ENCODE results near the gene CNDP2.

Gene CNDP2

DNA sequence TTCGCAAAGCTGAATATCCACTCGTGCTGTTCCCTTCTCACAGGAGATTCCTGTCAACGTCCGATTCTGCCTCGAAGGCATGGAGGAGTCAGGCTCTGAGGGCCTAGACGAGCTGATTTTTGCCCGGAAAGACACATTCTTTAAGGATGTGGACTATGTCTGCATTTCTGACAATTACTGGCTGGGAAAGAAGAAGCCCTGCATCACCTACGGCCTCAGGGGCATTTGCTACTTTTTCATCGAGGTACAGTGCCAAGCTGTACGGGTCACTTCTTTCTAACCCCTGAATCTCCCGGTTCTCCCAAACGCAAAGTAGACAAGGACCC, 14.6 kb downstream of the CNDP2 start:
- no peaks in the 10 kb centered on the region for H3K4me1 ChIP-seq
- peaks cover 41% of the 10 kb centered on the region for H3K36me3 ChIP-seq (replicated peaks)
- no peak for DNase-seq (ENCODE audit: low spot score in 2 of 2)
- no peaks in the 10 kb centered on the region for H3K27me3 ChIP-seq (ENCODE audit: low read depth)
- in situ Hi-C loops (cut with MboI; ENCODE audit: low sequenced_read_pairs), result no loop called here
- no peak overlapping the region for H3K4me3 ChIP-seq
- no peaks in the 10 kb centered on the region for H3K9me3 ChIP-seq

DNA sequence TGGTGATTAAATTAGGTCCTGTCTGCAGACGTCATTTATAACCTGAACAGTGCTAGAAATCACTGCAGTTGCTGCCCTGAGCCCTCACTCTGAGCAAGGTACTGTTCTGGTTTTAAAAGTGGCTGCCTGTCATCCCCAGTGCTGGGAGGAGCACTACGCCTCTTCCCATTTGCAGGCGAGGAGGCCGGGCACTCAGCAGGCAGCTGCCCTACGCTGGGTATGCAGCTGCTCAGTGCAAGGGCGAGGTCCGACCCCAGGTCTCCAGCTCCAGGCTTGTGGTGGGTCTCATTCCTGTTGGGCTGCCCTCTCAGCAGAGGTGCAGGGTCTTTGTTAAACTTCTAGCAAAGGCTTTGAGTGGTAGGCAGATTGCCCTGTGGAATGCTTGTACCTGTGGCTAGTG, 15.7 kb downstream of the CNDP2 start:
- DNase-seq (ENCODE audit: low spot score in 2 of 2), result no peak
- H3K36me3 ChIP-seq (replicated peaks), result peaks cover 31% of the 10 kb centered on the region
- no peaks in the 10 kb centered on the region for H3K4me1 ChIP-seq
- in situ Hi-C loops (cut with MboI; ENCODE audit: low sequenced_read_pairs), result no loop called here
- no peak overlapping the region for H3K4me3 ChIP-seq
- no peaks in the 10 kb centered on the region for H3K9me3 ChIP-seq
- no peaks in the 10 kb centered on the region for H3K27me3 ChIP-seq (ENCODE audit: low read depth)

DNA sequence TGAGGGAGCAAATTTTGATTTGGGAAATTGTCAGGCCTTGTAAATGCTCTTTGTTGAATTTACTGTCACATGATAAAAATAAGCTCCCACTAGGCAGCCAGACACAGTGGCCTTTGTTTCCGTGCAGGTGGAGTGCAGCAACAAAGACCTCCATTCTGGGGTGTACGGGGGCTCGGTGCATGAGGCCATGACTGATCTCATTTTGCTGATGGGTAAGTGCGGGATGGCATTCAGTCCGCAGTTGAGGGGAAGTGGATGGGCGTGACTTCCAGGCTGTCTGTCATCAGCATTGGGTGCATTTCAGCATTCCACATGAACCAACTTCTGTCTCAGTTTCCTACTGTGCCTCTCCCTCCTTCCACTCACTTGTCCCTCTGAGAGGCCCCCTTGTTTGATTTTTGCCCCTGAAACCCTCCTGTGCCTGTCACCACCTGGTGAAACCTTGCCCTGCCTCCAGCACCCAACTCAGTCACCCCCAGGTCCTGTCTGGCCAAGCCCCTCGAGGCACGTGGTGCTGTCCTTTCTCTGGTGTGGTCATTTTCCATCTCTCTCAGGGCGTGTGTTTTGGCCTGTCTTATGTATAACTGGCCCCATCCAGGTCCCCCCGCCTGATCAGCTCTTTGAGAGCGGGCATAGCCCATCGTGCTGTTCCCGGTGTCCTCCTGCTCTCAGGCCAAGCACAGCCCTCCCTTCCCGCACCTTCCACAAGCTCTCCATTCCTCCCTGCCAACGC, 16.3 kb downstream of the CNDP2 start:
- peaks cover 31% of the 10 kb centered on the region for H3K36me3 ChIP-seq (replicated peaks)

DNA sequence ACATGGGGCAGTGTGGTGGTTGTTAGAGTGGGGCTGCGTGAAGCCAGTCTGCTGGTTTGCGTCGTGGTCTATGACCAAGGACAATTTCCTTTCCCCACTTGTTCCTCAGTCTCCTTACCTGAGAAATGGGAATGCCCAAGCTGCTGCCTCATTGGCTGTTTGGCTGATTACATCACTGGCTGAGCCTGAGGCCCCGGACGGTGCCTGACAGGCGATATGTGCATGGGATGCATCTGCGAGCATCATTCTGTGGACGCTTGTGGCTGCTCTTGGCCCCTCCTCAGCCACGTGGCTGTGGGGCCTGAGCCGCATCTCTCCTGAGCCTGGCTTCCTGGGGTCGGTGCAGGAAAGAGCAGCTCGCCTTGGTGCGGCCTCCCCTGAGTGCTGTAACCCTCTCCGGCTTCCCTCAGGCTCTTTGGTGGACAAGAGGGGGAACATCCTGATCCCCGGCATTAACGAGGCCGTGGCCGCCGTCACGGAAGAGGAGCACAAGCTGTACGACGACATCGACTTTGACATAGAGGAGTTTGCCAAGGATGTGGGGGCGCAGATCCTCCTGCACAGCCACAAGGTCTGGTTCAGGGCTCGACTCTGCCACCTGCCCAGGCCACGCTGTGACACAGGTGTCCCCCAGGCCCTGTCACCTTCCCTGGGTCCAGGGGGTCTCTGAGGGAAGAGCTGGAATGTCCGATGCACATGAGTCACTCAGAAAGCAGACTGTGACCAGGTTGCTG, 17.2 kb downstream of the CNDP2 start:
- no peaks in the 10 kb centered on the region for H3K9me3 ChIP-seq
- no peak overlapping the region for H3K4me3 ChIP-seq
- H3K27me3 ChIP-seq (ENCODE audit: low read depth), result no peaks in the 10 kb centered on the region
- H3K36me3 ChIP-seq (replicated peaks), result peaks cover 31% of the 10 kb centered on the region
- in situ Hi-C loops (cut with MboI; ENCODE audit: low sequenced_read_pairs), result no loop called here
- no peak for DNase-seq (ENCODE audit: low spot score in 2 of 2)
- H3K4me1 ChIP-seq, result no peaks in the 10 kb centered on the region

More for the DNA sequence above, 16.3 kb downstream of the CNDP2 start:
- Histone ChIP-seq H3K27me3 (ENCODE audit: low read depth) (no peaks in the 10 kb centered on the region), H3K4me1 (no peaks in the 10 kb centered on the region), H3K4me3 (no peak overlapping the region), H3K9me3 (no peaks in the 10 kb centered on the region)
- no peak for DNase-seq (ENCODE audit: low spot score in 2 of 2)
- in situ Hi-C loops (cut with MboI; ENCODE audit: low sequenced_read_pairs), result no loop called here

DNA sequence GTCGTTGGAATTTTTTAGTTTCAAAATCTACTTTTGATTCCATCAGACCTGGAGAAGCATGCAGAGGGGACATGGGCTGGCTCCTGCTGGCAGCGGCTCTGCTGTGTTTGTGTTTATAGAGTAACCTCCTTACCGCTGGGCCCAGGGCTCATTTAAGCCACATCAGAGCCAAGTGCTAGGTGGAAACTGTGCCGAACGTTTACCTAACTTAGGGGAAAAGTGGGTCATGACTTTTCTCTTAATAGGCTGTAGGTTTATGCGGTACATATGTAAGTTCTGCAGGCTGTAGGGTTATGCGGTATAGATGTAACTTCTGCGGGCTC, 17.7 kb downstream of the CNDP2 start:
- in situ Hi-C loops (cut with MboI; ENCODE audit: low sequenced_read_pairs), result no loop called here
- H3K27me3 ChIP-seq (ENCODE audit: low read depth), result no peaks in the 10 kb centered on the region
- no peaks in the 10 kb centered on the region for H3K4me1 ChIP-seq
- H3K9me3 ChIP-seq, result no peaks in the 10 kb centered on the region
- DNase-seq (ENCODE audit: low spot score in 2 of 2), result no peak
- H3K4me3 ChIP-seq, result no peak overlapping the region
- H3K36me3 ChIP-seq (replicated peaks), result peaks cover 28% of the 10 kb centered on the region

DNA sequence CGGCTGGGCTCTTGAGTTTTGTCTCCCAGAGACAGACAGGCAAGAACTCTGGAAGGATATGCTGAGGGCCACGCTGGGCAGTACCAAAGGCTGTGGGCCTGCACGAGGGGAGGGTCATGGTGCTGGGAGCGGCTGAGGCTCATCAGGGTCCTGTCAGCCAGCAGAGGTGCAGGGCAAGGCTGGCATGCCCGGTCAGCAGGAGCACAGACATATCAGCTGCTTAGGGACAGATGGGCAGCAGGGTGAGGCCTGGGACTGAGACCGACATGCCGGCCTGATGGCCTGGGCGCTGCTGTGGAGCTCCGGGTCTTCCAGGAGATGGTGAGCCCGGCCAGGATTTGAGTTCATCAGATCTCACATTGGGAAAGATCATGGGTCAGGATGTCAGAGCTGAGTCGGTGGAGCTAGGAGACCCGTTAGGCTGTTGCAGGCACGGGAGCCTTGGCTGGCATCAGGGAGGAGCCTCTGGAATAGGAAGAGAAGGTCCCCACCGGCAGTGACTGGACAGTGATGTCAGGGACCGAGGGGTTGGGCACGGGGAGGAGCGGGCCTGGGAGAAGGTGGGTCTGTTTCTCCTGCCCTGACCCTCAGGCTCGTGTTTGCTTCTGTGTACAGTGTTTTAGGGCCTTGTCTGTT, 18.8 kb downstream of the CNDP2 start:
- H3K4me1 ChIP-seq, result no peaks in the 10 kb centered on the region
- H3K4me3 ChIP-seq, result no peak overlapping the region
- H3K9me3 ChIP-seq, result no peaks in the 10 kb centered on the region
- DNase-seq (ENCODE audit: low spot score in 2 of 2), result no peak
- peaks cover 19% of the 10 kb centered on the region for H3K36me3 ChIP-seq (replicated peaks)
- in situ Hi-C loops (cut with MboI; ENCODE audit: low sequenced_read_pairs), result no loop called here
- no peaks in the 10 kb centered on the region for H3K27me3 ChIP-seq (ENCODE audit: low read depth)

DNA sequence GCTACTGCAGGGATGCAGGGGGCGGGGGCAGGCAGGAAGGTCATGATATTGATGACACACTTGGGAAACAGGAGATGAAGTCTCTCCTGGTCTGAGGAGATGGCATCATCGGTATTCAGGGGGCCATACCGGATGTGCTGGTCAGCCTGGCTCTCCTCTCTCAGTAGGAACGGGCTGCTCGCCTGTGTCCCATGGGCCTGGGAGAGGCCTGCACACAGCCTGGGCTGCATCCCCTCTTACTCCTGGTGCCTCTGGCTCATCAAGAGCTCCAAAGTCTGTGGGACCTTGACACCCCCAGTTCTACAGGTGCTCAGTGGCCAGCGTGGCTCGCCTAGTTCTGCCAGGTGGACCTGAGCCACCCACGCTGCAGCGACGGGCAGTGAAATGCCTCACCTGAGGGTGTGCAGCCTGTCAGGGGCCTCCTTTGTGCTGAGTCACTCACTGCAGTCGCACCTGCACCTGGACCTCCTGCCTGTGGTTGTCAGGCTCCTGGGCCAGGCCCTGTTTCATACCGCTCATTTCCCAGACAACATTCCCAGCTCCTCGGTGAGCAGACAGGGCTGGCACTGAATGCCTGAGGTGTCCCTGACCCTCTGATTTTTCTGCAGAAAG, 19.6 kb downstream of the CNDP2 start:
- DNase-seq (ENCODE audit: low spot score in 2 of 2), result no peak
- in situ Hi-C loops (cut with MboI; ENCODE audit: low sequenced_read_pairs), result no loop called here
- no peaks in the 10 kb centered on the region for H3K4me1 ChIP-seq
- peaks cover 11% of the 10 kb centered on the region for H3K36me3 ChIP-seq (replicated peaks)
- no peak overlapping the region for H3K4me3 ChIP-seq
- H3K9me3 ChIP-seq, result no peaks in the 10 kb centered on the region
- no peaks in the 10 kb centered on the region for H3K27me3 ChIP-seq (ENCODE audit: low read depth)

DNA sequence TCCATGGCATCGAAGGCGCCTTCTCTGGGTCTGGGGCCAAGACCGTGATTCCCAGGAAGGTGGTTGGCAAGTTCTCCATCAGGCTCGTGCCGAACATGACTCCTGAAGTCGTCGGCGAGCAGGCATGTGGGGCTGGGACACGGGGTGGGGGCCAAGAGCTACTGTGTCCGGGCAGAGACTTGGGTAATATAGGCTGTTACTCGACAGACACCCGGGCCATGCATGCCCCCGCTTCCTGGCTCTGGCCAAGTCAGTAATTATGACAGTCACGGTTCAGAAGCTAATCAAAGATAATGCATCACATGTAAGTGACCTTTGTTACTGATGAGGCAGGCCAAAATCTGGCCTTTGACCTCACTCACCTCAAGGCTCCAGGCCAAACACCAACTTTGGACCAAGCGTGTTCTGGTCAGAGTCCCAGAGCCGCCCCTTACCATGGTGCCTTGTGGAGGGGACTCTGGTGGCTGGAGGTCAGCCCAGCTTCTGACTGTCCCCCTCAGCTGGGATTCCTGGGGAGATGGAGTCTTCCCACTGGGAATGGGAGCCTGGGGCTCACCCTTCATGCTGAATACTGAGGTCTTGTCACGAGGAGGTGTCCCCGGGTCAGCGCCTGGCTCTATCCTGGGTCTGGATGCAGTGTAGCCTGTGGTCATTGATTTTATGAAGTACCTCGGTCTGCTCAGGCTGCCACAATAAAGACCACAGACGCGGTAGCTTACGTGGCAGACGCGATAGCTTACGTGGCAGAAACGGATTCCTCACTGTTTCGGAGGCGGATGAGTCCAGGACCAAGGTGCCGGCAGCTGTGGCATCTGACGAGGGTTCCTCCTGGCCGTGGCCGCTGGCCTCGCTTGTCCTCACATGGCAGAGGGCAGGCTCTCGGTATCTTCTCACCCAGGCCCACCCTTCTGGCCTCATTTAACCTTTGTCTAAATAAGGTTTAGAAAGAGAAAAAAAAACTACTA, 20.4 kb downstream of the CNDP2 start:
- no peak for DNase-seq (ENCODE audit: low spot score in 2 of 2)
- no peaks in the 10 kb centered on the region for H3K9me3 ChIP-seq
- no peaks in the 10 kb centered on the region for H3K4me1 ChIP-seq
- peaks cover 6% of the 10 kb centered on the region for H3K36me3 ChIP-seq (replicated peaks)
- H3K27me3 ChIP-seq (ENCODE audit: low read depth), result no peaks in the 10 kb centered on the region
- in situ Hi-C loops (cut with MboI; ENCODE audit: low sequenced_read_pairs), result no loop called here
- H3K4me3 ChIP-seq, result no peak overlapping the region

DNA sequence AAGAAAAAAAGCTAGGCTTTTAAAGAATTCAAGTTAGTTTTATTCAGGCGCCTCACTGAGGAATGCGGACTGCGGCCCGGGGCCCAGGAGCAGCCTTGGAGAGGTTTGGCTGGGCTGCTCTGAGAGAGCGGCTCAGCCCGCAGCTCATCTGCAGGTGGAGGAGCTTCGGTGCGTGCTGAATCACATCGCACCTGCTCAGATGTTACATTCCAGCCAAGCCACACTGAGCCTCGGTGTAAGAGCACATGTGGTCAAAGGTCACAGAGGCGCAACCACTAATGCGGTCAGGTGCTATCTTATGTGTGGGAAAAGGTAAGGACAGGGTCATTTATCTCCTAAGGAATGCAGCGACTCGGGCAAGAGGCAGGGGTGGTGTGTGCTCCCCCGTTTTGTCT, 21.1 kb downstream of the CNDP2 start:
- Histone ChIP-seq H3K36me3 (replicated peaks) (peaks cover 6% of the 10 kb centered on the region), H3K27me3 (ENCODE audit: low read depth) (no peaks in the 10 kb centered on the region), H3K9me3 (no peaks in the 10 kb centered on the region), H3K4me1 (no peaks in the 10 kb centered on the region), H3K4me3 (no peak overlapping the region)
- no peak for DNase-seq (ENCODE audit: low spot score in 2 of 2)
- in situ Hi-C loops (cut with MboI; ENCODE audit: low sequenced_read_pairs), result no loop called here

DNA sequence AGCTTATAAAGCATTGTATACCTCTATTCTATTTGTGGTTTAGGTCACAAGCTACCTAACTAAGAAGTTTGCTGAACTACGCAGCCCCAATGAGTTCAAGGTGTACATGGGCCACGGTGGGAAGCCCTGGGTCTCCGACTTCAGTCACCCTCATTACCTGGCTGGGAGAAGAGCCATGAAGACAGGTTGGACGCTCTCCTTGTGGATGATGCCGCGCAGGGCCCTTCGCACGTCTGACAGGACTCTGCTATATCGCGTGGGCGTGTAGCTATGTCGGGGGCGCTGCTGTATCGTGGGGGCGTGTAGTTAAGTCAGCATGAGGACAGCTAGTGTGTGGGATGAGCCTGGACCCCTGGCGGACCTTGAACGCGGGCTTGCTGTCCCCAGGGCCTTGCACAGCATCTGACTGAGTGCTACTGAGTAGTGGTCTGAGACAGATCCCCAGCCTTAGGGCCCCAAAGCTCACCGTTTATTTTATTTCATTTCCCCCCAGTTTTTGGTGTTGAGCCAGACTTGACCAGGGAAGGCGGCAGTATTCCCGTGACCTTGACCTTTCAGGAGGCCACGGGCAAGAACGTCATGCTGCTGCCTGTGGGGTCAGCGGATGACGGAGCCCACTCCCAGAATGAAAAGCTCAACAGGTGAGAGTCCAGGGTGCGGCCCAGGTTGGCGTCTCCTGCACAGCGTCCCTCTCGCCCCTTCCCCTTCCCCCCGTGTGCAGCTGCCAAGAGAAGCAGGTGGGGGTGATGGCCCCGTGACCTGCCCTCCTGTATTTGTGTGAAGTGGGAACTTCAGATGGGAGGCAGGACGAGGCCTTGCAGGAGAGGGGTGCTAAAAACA, 22.5 kb downstream of the CNDP2 start:
- no peak for DNase-seq (ENCODE audit: low spot score in 2 of 2)
- no peaks in the 10 kb centered on the region for H3K4me1 ChIP-seq
- H3K27me3 ChIP-seq (ENCODE audit: low read depth), result no peaks in the 10 kb centered on the region
- peaks cover 6% of the 10 kb centered on the region for H3K36me3 ChIP-seq (replicated peaks)
- H3K4me3 ChIP-seq, result no peak overlapping the region
- in situ Hi-C loops (cut with MboI; ENCODE audit: low sequenced_read_pairs), result no loop called here
- H3K9me3 ChIP-seq, result no peaks in the 10 kb centered on the region

DNA sequence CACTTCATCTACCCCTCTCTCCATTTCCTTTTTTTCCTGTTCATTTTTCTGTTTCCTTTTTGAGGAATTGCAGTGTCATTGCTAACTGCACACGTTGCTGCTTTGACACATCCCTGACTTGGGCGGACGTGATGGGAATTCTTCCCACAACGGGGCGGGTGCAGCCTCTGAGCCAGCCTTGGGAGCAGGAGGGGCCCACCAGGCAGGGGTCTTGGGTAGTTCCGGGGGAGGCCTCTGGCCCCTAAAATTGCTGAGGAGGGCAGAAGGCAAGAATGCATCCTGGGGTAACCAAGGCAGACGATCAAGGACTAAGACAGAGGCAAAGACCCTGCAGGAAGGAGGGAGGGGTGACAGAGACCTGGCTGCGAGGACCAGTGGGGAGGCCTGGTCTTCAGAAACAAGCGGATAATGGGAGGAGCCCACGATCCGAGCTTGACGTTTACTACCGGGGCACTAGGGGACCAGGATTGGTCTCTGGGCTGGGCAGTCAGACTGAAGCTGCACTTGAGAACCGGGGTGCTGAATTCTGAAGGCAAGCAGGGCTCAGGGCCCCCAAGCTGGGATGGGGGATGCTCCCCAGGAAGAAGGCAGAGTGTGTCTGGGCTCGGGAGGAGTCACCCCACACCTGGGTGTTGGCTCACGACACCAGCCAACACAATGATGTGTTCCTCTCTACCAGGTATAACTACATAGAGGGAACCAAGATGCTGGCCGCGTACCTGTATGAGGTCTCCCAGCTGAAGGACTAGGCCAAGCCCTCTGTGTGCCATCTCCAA, 23.3 kb downstream of the CNDP2 start:
- Histone ChIP-seq H3K4me3 (no peak overlapping the region), H3K9me3 (no peaks in the 10 kb centered on the region), H3K4me1 (no peaks in the 10 kb centered on the region), H3K36me3 (replicated peaks) (peaks cover 6% of the 10 kb centered on the region), H3K27me3 (ENCODE audit: low read depth) (no peaks in the 10 kb centered on the region)
- in situ Hi-C loops (cut with MboI; ENCODE audit: low sequenced_read_pairs), result no loop called here
- DNase-seq (ENCODE audit: low spot score in 2 of 2), result no peak

DNA sequence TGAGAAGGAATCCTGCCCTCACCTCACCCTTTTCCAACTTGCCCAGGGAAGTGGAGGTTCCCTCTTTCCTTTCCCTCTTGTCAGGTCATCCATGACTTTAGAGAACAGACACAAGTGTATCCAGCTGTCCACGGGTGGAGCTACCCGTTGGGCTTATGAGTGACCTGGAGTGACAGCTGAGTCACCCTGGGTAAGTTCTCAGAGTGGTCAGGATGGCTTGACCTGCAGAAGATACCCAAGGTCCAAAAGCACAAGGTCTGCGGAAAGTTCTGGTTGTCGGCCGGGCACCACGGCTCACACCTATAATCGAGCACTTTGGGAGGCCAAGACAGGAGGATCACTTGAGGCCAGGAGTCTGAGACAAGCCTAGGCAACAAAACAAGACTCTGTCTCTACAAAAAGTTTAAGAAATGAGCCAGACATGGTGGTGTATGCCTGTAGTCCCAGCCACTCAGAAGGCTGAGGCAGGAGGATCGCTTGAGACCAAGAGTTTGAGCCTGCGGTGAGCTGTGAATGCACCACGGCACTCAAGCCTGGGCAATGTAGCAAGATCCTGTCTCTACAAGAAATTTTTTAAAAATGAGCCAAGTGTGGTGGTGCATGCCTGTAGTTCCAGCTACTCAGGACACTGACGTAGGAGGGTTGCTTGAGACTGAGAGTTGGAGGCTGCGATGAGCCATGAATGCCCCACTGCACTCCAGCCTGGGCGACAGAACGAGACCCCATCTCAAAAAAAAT, 24.1 kb downstream of the CNDP2 start:
- H3K27me3 ChIP-seq (ENCODE audit: low read depth), result no peaks in the 10 kb centered on the region
- no peak overlapping the region for H3K4me3 ChIP-seq
- DNase-seq (ENCODE audit: low spot score in 2 of 2), result no peak
- in situ Hi-C loops (cut with MboI; ENCODE audit: low sequenced_read_pairs), result no loop called here
- no peaks in the 10 kb centered on the region for H3K4me1 ChIP-seq
- no peaks in the 10 kb centered on the region for H3K9me3 ChIP-seq
- H3K36me3 ChIP-seq (replicated peaks), result no peaks in the 10 kb centered on the region; the same call in none of the 2 replicates

Measured in HAP-1 (cell line).